HCT116 (cell line): ENCODE data around the gene SRGAP2B.
"Not testable (repeated sequence)": the region's sequence is repeated elsewhere in the genome, so short reads cannot be mapped to it uniquely, and the experiment has no call there.

Experiments
- CEBPB ChIP-seq: IDR thresholded peaks from 2 replicates; pipeline ENCODE4 v1.6.1; 2012; ENCODE audit warnings: low read depth
- TF ChIP-seq, protein P1 (sequence below), 3 experiments: fragments of 200-600 bp in 1 of 3; sonication (generic) in 1 of 3; IDR thresholded peaks in 2 of 3; conservative IDR thresholded peaks in 1 of 3; 2 replicates each; pipeline ENCODE4 v1.5.1; 2012 to 2017; ENCODE audit warnings: low read depth in 2 of 3, low read length in 2 of 3, antibody characterized with exemption in 1 of 3, borderline replicate concordance in 1 of 3, control low read depth in 1 of 3, mild to moderate bottlenecking in 1 of 3, mixed read lengths in 1 of 3, mixed run types in 1 of 3, moderate library complexity in 1 of 3; ENCODE audit not compliant: insufficient read depth in 1 of 3

DNA sequence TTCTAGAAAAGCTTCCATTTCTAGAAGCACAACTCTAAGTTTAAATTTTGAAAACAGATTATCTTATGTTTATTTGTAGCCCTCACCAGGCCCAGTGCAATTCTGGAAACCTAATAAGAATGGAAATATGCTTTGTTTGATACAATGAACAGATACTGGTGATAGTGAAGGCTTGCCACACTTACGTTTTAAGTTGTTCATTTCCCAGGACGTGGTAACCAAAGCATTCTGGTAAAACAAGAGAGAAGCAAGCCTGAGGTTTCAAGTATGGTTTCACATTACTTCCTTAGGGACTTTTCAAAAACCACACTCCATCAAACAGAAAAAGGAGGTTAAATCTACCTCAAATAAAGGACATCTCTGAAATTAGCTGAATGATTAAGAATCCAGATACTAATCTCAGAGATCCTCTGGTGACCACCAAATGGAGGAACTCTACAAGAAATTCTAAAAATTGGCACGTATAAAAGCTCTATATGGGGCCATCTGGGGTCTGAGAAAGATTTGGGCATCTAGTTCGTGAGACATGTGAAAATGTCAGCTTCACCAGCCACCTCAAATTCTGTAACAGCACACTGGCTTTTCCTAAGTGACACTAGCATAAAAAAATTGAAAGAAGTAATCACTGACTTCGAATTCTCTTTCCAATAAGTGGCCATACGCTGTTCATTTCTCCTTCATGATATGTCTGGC, 164.9 kb downstream of the SRGAP2B start:
- TF ChIP-seq CEBPB: not testable (repeated sequence)
- TF ChIP-seq, protein P1, sequence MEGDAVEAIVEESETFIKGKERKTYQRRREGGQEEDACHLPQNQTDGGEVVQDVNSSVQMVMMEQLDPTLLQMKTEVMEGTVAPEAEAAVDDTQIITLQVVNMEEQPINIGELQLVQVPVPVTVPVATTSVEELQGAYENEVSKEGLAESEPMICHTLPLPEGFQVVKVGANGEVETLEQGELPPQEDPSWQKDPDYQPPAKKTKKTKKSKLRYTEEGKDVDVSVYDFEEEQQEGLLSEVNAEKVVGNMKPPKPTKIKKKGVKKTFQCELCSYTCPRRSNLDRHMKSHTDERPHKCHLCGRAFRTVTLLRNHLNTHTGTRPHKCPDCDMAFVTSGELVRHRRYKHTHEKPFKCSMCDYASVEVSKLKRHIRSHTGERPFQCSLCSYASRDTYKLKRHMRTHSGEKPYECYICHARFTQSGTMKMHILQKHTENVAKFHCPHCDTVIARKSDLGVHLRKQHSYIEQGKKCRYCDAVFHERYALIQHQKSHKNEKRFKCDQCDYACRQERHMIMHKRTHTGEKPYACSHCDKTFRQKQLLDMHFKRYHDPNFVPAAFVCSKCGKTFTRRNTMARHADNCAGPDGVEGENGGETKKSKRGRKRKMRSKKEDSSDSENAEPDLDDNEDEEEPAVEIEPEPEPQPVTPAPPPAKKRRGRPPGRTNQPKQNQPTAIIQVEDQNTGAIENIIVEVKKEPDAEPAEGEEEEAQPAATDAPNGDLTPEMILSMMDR (IDR thresholded peaks at IDR 0.05 in 2 of 3, conservative IDR thresholded peaks at IDR 0.05 in 1 of 3; ENCODE audit: borderline replicate concordance in 1 of 3, insufficient read depth in 1 of 3, low read depth in 2 of 3, low read length in 2 of 3): not testable (repeated sequence)
